ENCODE results near the gene PHGDH.
"Not testable (repeated sequence)": the region's sequence is repeated elsewhere in the genome, so short reads cannot be mapped to it uniquely, and the experiment has no call there.

Gene PHGDH

GRCh38 chr1:119774746-119775490 is 63.2 kb downstream of the PHGDH start:
- TF ChIP-seq ZNF274 (IDR thresholded peaks at IDR 0.05; ENCODE audit: low read depth, low read length): no peak
- no peak overlapping the region for H3K4me3 ChIP-seq (ENCODE audit: low read length)

- H3K4me3 ChIP-seq (ENCODE audit: low read length): no peak overlapping the region
Measured at GRCh38 chr1:119778359-119778758, 66.6 kb downstream of the PHGDH start.

GRCh38 chr1:119778886-119779560 is 67.3 kb downstream of the PHGDH start:
- no peak for TF ChIP-seq ZNF274 (IDR thresholded peaks at IDR 0.05; ENCODE audit: low read depth, low read length)
- no peak overlapping the region for H3K4me3 ChIP-seq (ENCODE audit: low read length)

More at GRCh38 chr1:119778359-119778758, 66.6 kb downstream of the PHGDH start:
- no peak for TF ChIP-seq ZNF274 (IDR thresholded peaks at IDR 0.05; ENCODE audit: low read depth, low read length)

- no peak for TF ChIP-seq ZNF274 (IDR thresholded peaks at IDR 0.05; ENCODE audit: low read depth, low read length)
Measured at GRCh38 chr1:119779869-119780356, 68.2 kb downstream of the PHGDH start.

GRCh38 chr1:119781434-119782210 is 69.9 kb downstream of the PHGDH start:
- no peak for TF ChIP-seq ZNF274 (IDR thresholded peaks at IDR 0.05; ENCODE audit: low read depth, low read length)
- no peak overlapping the region for H3K4me3 ChIP-seq (ENCODE audit: low read length)

More at GRCh38 chr1:119779869-119780356, 68.2 kb downstream of the PHGDH start:
- no peak overlapping the region for H3K4me3 ChIP-seq (ENCODE audit: low read length)

- TF ChIP-seq ZNF274 (IDR thresholded peaks at IDR 0.05; ENCODE audit: low read depth, low read length): no peak
- H3K4me3 ChIP-seq (ENCODE audit: low read length): no peak overlapping the region
Measured at GRCh38 chr1:119782631-119783325, 71.0 kb downstream of the PHGDH start.

GRCh38 chr1:119783354-119784185 is 71.8 kb downstream of the PHGDH start:
- H3K4me3 ChIP-seq (ENCODE audit: low read length): no peak overlapping the region
- TF ChIP-seq ZNF274 (IDR thresholded peaks at IDR 0.05; ENCODE audit: low read depth, low read length): no peak

- TF ChIP-seq ZNF274 (IDR thresholded peaks at IDR 0.05; ENCODE audit: low read depth, low read length): no peak
- no peak overlapping the region for H3K4me3 ChIP-seq (ENCODE audit: low read length)
Measured at GRCh38 chr1:119784191-119784781, 72.6 kb downstream of the PHGDH start.

GRCh38 chr1:119786046-119786445 is 74.3 kb downstream of the PHGDH start:
- H3K4me3 ChIP-seq (ENCODE audit: low read length): not testable (repeated sequence)

GRCh38 chr1:119786473-119787050 is 74.8 kb downstream of the PHGDH start:
- not testable (repeated sequence) for H3K4me3 ChIP-seq (ENCODE audit: low read length)

- TF ChIP-seq ZNF274 (IDR thresholded peaks at IDR 0.05; ENCODE audit: low read depth, low read length): no peak
- H3K4me3 ChIP-seq (ENCODE audit: low read length): no peak overlapping the region
Measured at GRCh38 chr1:119787776-119788175, 76.0 kb downstream of the PHGDH start.

GRCh38 chr1:119790451-119791198 is 78.9 kb downstream of the PHGDH start:
- no peak overlapping the region for H3K4me3 ChIP-seq (ENCODE audit: low read length)

More at GRCh38 chr1:119790451-119791198, 78.9 kb downstream of the PHGDH start:
- TF ChIP-seq ZNF274 (IDR thresholded peaks at IDR 0.05; ENCODE audit: low read depth, low read length): no peak
